ENCODE data around the gene REPS2.

Gene REPS2

GRCh38 chrX:17095161-17095560 is 148.7 kb downstream of the REPS2 start:
- no peak for DNase-seq

- DNase-seq: no peak
These were observed 152.2 kb downstream of the REPS2 start for GRCh38 chrX:17098516-17099247.

GRCh38 chrX:17104433-17104832 is 158.0 kb downstream of the REPS2 start:
- no peak for DNase-seq

DNA sequence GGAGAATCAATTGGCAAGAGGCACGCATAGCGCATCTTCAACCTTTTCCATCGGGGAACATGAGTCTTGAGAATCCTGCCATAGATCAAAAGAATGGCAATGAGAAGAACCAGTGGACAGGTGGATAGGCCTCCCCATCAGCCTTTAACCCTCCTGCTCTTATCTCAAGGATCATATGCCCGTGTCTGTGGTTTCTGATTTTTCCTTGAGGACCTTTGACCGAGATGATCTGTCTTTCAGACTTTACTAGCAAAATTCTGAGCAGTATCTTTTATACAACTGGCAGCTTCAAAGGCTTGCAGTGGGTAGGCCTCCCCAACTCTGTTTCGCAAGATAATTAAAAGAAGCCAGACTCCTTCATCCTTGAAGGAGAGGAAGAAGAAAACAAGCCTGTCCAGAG is 174.4 kb downstream of the REPS2 start:
- no peak for DNase-seq

DNA sequence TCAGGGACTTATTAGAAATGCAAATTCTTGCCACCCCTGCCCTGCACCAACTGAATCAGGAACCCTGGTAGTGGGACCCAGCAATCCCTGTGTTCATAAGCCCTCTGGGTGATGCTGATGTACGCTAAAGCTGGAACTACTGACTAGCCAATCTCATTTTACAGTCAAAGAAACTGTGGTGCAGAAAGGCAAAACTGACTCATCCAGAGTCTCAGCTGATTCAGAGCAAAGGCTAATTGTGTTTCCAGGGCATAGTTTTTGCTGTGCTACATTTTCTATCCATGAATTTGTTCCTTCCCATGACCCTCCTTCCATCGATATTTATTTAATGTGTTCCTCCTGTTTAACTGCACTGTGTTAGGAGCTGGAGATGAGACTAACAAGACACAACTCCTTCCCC is 207.5 kb downstream of the REPS2 start:
- DNase-seq: no peak

DNA sequence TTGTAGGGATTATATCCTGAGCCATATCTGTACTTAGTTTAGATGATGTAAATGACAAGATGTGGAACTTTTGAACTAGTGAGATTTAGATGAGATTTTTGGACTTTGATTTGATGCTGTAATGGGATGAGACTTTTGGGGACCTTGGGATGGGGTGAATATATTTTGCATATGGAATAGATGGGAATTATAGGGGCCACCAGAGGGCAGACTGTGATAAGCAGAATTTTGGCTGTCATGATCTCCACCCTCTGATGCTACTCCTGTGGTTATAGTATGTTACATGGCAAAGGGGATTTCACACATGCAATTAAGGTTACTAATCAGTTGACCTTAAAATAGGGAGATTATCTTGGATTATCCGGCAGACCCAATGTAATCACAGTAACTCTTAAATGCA is 214.5 kb downstream of the REPS2 start:
- DNase-seq: no peak

GRCh38 chrX:17161991-17162390 is 215.5 kb downstream of the REPS2 start:
- DNase-seq: no peak

DNA sequence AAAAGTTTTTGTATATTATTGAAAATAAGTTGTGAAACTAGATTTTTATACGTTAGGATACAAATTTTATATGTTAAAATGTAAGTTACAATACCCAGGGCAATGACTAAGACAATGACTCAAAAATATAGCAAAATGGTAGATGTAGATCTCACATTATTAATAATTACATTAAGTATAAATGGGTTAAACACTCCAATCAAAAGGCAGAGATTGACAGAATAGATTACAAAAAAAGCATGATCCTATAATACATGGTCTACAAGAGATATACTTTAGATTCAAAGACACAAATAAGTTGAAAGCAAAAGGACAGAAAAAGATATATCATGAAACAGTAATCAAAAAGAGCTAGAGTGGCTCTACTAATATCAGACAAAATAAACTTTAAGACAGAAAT is 217.6 kb downstream of the REPS2 start:
- no peak for DNase-seq

- no peak for DNase-seq
These were observed 218.5 kb downstream of the REPS2 start for GRCh38 chrX:17164941-17165340.

DNA sequence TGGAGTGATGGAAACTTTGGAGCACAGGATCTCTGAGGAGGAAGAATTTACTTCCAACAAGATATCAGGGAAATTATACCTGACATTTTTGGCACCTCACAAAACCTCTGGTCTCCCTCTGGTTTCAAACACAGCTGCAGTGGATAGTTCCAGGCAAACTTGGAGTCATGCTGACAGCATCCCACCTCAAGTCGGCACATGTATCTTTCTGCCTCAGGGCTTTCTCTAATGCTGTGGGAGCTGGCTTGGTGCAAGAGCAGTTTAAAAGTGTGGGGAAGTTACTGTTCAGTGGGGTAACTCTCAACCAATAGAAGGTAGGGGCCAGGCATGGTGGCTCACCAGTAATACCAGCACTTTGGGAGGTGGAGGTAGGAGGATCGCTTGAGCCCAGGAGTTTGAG is 221.5 kb downstream of the REPS2 start:
- no peak for DNase-seq

DNA sequence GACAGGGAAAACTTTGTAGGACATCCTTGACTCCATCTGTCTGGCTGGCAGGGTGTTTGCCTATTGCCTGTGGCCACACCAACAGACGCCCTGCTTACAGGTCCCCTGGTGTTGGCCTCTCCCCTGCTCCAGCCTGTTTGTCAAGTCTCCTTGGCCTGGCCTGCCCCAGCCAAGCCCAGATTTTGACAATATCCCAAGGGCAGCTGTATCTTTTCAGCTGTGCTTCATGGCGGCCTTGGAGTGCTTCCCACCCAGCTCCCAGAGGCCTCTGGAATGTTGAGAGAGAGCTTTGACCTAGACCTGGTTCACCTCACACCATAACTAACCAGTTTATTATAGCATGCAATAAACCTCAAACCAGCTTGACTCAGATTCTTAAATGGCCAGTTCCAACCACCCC is 224.5 kb downstream of the REPS2 start:
- no peak for DNase-seq

- no peak for DNase-seq
These were observed 228.2 kb downstream of the REPS2 start for GRCh38 chrX:17174671-17175070.

- DNase-seq: no peak
These were observed 235.9 kb downstream of the REPS2 start for GRCh38 chrX:17182317-17182716.

GRCh38 chrX:17183566-17183965 is 237.1 kb downstream of the REPS2 start:
- DNase-seq: no peak

DNA sequence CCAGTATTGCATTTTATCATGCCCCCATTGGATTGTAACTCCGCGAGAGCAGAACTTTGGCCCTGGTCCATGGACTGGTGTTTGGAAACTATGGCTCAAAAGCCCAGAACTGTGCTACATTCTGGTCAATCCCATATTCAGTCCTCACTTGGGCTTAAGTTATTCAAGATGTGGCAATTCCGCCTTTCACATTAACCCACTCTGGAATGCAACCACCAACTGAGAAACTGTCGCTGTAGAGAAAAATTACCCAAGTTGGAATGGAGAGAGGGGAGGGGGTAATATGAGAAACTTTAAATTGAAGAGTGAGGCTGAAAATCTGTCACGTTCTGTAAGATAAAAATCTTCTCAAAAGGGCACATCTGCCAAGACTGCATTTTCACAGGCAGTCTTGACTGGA is 239.0 kb downstream of the REPS2 start:
- DNase-seq: no peak

DNA sequence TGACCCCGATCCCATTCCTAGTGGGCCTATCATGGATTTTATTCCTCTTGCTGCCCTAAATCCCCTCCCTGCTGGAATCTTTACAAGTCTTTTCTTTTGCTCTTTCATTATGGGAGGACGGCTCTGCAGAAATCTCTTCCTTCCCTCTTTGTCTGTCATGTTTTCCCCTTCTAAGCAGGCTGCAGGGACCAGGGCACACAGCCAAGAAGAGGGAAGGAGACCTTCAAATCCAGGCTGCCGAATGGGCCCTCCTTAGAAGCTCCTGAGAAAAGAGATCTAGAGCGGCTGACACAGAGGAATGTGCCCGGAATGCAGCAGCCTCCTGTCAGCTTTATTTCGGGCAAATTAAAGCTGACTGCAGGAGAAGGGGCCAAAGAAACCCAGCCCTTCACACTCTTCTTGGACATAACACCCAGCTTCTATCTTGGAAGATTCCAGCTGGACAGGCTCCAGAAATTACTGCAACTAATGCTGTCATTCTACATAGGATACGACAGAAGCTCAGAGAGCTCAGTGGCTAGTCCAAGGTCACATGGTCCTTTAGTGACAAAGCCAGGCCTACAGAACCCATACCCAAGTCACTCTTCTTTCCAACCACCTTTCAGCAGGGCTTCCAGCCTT is 240.8 kb downstream of the REPS2 start:
- no peak for DNase-seq

DNA sequence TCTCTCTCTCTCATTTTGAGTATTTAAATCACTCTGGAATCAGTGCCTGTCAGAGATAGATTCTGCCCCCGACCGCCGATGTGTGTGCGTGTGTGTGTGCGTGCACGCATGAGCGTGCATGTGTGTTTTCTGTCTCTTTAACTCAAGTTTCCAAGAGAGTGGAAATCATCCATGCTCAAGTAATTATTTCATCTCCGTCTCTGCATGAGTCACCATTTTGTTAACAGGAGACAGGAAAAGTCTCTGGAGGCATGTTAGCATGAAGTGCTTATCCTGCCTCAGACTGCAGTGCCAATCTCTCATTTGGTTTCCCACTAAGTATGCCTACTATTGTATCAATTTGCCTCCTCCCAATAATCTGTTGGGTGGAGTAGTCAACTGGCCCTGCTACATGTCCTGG is 245.6 kb downstream of the REPS2 start:
- no peak for DNase-seq

All from inflammatory macrophage (primary cell).